GM19239 (cell line): ENCODE data around the gene NR4A1.

Experiments
- DNase-seq: peaks from one replicate; pipeline ENCODE4 v3.0.0; 2011; ENCODE audit warnings: low spot score; ENCODE audit not compliant: insufficient read length
- FAIRE-seq: peaks from 2 replicates; lab custom pipeline; 2011; peaks lifted over from hg19 to GRCh38; lab: Jason Lieb, UNC

NR4A1 gene

GRCh38 chr12:52037248-52037861 lies 13.9 kb upstream of the NR4A1 start:
- DNase-seq, result no peak
- FAIRE-seq, result no peak

DNA sequence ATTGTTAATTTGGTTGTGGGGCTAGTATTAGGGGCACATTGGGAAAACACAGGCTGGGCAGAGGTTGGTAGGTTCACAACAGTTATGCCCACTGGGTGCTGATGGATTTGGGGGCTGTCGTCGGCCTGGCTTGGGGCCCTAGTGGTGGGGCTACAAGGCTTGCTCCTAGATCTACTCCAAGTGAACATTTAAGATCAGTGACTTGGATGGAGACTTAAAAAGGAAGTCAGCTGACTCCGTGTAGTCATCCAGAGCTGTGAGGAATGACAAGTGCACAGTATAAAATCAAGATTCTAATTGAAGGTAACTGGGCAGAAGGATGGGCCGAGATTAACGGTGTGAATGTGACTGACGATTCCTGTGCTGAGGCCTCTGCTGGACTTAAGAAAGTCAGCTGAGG lies 12.8 kb upstream of the NR4A1 start:
- FAIRE-seq, result peak; percentile 4
- DNase-seq, result no peak

- no peak for FAIRE-seq
- no peak for DNase-seq
Measured at GRCh38 chr12:52041035-52041434, 10.2 kb upstream of the NR4A1 start.

GRCh38 chr12:52041695-52042123 lies 9.5 kb upstream of the NR4A1 start:
- FAIRE-seq, result no peak
- peak; percentile 73 for DNase-seq

DNA sequence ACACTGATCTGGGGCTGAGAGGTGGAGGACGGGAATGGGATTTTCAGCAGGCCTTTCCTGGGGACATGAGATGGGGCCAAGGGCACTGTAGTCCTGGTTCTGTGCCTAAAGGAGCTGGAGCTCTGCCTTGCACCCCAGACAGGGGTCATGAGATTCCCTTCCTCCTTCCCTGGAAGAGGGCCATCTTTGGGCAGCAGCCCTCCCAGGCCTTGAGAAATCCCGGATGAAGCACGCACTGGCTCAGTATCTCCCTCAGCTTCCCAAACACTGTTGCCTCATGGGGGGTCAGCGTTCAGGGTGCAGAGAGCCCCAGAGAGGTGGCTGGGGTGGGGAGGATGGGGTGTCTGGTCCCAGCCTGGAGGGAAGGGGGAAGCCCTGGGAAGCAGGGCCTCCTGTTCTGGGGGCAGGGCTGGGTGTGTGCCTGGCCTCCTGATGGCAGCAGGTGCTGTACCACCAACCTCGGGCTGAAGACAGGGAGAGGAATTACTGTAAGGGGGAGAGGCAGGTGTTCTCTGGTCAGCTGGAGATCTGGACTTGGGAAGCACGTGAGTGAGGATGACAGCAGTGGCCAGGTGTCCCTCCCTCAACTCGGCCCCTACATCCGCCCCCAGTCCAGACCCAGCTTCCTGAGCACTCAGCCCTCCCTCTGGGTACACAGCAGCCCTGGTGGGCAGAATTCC lies 8.4 kb upstream of the NR4A1 start:
- FAIRE-seq (no peak), DNase-seq (no peak)

DNA sequence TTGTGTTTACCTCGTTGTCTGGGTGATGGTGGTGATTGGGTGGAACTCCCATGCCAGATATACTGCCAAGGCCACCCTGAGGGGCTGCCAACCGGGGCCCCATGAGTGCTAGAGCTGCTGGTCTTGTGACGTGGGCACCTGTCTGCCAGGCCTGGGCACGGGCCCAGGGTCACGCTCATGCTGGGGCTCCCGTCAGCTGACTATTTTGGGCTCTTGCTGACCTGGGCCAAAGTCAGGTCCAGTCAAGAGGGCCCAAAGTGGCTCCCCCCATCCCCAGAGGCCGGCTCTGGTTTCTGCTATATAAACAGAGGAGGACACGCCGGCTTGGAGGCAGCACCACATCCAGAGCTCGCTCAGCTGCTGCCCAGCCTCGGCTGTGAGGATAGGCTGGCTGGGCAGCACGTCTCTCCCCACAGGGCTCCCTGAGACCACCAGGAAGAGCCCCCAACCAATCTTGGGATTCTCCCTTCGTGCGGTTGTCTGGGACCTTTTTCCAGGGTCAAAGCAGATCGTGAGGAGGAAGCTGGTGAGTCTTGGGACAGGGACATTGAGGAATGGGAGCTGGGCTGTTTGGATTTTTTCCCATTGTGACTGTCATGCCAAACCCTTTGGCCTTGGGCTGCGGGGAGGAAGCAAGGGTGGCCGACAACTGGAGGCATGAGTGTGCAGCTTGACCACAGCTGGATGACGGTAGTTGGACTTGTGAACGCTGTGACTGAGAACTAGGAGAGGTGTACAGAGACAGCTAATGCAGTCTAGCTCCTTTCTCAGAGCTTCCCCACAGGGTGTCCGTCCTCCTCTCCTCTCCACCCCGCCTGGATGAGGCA lies 7.6 kb upstream of the NR4A1 start:
- no peak for FAIRE-seq

DNA sequence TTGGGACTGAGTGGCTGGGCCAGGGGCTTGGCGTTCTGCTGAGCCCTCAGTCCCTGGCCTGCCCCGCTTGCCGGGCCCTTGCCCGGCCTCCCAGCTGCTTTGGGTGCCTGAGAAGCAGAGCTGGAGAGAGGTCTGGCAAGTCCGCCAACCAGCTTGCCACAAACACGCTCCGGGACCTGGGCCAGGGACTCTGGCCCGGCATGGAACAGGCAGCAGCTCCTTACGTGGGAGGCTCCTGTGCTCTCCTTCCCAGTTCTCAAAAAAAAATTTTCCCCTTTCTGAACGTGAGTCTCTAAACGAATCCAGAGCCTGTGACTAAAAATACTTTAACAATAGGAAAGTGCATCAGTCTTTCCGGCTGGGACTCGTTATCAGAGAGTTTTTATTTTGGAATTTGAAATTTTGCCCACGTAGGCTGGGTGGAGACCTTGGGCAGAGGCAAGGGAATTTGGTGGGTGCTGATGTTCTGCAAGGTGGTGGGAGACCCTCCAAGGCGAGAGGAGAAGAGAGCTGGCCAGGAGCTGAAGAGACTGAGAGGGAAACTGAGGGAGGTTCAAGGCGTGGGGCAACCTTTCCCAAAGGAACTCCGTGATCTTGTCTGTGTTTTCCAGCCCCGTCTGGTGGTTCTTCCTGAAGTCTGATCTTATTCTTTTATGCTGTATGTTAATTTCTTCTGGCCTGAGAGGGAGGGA lies 6.8 kb upstream of the NR4A1 start:
- no peak for FAIRE-seq
- no peak for DNase-seq

More for the DNA sequence above, 7.6 kb upstream of the NR4A1 start:
- DNase-seq, result no peak

DNA sequence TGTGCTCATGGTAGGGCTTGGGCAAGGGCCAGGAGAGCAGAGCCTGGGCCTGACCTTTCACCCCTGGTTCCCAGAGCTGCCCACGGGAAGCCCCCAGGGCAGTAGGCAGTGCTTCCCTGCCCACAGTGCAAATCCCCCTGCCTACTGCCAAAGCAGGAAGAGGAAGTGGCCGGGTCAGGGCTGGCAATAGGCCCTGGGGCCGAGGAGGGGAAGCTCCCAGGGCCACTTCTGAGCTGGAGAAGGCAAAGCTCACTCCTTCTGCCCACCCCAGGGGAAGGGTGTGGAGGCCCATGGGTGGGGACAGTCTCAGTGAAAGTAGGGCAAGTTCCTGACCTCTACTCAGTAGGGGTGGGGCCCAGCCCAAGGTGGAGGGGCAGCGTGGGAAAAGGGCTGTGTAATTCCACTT lies 5.4 kb upstream of the NR4A1 start:
- no peak for FAIRE-seq

DNA sequence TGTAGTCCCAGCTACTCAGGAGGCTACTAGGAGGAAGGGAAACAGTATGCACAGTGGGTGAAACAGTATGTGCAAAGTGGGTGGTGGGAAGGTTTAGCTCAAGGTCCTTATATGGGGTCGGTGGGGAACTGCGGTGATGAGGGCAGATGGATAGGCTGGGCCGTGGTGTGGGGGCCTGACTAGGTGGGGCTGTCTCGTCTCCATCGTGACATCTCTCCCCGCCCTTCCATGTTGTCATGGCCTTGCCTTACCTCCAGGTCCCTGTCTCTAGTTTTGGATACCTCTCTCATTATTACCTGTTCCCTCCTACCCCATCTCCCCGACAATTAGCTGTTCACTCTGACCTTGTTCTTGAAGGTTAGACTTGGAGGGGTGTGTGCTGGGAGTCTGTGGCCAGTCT lies 4.4 kb upstream of the NR4A1 start:
- FAIRE-seq, result no peak

More for the DNA sequence above, 5.4 kb upstream of the NR4A1 start:
- DNase-seq, result no peak

DNA sequence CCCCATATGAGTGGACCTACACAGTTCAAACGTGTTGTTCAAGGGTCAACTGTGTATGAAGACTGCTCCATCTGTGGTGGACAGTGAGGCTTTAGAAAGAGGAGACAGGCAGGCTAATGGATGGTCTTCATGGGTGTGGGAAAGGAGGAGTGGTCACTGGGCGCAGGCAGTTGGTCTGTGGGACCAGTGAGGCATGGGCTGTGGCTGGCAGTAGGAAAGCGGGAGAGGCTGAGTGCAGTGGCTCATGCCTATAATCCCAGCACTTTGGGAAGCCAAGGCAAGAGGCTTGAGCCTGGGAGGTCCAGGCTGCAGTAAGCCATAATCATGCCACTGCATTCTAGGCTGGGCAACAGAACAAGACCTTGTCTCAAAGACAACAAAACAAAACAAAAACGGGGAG lies 2.0 kb upstream of the NR4A1 start:
- FAIRE-seq, result no peak
- no peak for DNase-seq

More for the DNA sequence above, 4.4 kb upstream of the NR4A1 start:
- DNase-seq, result no peak

DNA sequence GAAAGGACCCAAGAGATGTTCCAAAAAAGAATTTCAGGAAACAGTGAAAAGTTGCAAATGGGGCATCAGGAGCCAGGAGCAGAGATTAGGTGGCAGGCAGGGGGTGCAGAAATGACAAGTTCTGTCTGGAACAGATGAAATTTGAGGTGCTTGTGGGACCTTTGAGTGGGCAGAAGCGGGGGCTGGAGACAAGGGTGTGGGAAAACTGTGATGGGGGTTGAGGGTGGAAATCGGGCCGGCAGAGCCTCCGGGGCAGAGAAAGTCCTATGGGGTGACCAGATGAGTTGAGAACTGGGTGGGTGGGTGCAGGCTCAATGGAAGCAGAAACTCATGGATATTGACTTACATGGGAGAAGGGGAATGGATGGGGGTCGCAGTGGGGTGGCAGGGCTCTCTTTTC lies 1.6 kb upstream of the NR4A1 start:
- DNase-seq, result no peak
- no peak for FAIRE-seq

DNA sequence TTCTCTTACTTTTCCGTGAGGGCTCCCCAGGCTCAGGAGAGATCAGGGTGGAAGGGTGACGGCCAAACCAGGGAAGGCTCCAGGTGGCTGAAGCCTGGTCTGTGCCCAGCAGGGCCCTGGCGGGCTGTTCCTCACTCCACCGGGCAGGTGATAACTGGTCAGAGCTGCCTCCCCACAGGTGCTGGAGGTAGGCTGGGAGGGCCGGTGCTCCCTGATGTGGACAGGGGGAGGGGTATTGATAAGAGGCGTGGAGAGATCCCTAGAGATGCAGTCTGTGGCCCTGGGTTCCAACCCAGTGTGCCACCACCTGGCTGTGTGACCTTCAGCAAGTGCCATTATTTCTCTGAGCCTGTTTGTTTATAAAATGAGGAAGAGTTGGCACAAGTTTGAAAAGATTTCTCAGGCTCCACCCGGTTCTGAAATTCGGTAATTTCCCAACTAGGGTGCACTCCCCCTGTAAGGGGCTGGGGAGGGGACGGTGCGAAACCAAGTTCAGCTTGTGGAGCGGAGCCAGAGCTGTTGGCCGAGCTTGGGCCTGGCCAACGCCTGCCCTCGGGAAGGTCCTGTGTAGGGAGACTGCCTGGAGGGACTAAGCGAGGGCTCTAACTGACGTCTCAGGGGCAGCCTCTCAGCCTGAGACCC lies 1.0 kb upstream of the NR4A1 start:
- DNase-seq (no peak), FAIRE-seq (peak; percentile 56)

- DNase-seq, result no peak
- peak; percentile 8 for FAIRE-seq
Measured at GRCh38 chr12:52052468-52053186, 1.4 kb downstream of the NR4A1 start.

GRCh38 chr12:52053536-52054209 lies 2.4 kb downstream of the NR4A1 start:
- FAIRE-seq (no peak), DNase-seq (no peak)

DNA sequence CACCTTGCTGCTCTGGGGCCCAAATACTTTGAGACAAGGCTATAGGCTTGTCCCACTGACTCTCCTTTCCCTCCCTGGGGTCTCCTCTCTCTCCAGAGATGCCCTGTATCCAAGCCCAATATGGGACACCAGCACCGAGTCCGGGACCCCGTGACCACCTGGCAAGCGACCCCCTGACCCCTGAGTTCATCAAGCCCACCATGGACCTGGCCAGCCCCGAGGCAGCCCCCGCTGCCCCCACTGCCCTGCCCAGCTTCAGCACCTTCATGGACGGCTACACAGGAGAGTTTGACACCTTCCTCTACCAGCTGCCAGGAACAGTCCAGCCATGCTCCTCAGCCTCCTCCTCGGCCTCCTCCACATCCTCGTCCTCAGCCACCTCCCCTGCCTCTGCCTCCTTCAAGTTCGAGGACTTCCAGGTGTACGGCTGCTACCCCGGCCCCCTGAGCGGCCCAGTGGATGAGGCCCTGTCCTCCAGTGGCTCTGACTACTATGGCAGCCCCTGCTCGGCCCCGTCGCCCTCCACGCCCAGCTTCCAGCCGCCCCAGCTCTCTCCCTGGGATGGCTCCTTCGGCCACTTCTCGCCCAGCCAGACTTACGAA lies 3.1 kb downstream of the NR4A1 start:
- no peak for DNase-seq
- FAIRE-seq, result no peak

GRCh38 chr12:52054833-52055730 lies 3.8 kb downstream of the NR4A1 start:
- DNase-seq (no peak), FAIRE-seq (no peak)
